Fibroblast of villous mesenchyme (primary cell): ENCODE results near the gene PLAAT5. TPM values are rescaled to one million over a fixed set of nuclear protein-coding genes. Genes with fewer than 3 reads are reported as not detected.
"Not testable (repeated sequence)": the region's sequence is repeated elsewhere in the genome, so short reads cannot be mapped to it uniquely, and the experiment has no call there.

ENCODE experiments used
- DNase-seq: peaks from one replicate; pipeline ENCODE4 v3.0.0-alpha.2; 2010; ENCODE audit warnings: low read depth
- H3K4me3 ChIP-seq: 2 replicates; pipeline ENCODE4 v1.5.1; 2011; ENCODE audit warnings: low read depth, mild to moderate bottlenecking, low read length
- CTCF ChIP-seq: IDR thresholded peaks from 2 replicates; pipeline ENCODE4 v1.5.1; 2012; ENCODE audit warnings: low read depth, mild to moderate bottlenecking, low read length; ENCODE audit not compliant: insufficient read depth
- total RNA-seq: library from RNA; depleted of rRNA; stranded (reverse); fragments of >200 nt; gene quantifications from 2 replicates; pipeline ENCODE4 v1.2.3, GENCODE V29; 2012

The PLAAT5 gene
- total RNA-seq, 1 donor = not detected

- TF ChIP-seq CTCF = no peak
- no peak for DNase-seq
These were observed 28.8 kb downstream of the PLAAT5 start for GRCh38 chr11:63462137-63462536.

GRCh38 chr11:63459586-63459985 is 31.4 kb downstream of the PLAAT5 start:
- no peak for DNase-seq
- H3K4me3 ChIP-seq = no peak overlapping the region
- no peak for TF ChIP-seq CTCF

More at GRCh38 chr11:63462137-63462536, 28.8 kb downstream of the PLAAT5 start:
- no peak overlapping the region for H3K4me3 ChIP-seq

GRCh38 chr11:63448646-63449045 is 42.3 kb downstream of the PLAAT5 start:
- no peak for DNase-seq
- TF ChIP-seq CTCF = no peak
- H3K4me3 ChIP-seq = no peak overlapping the region

- no peak for TF ChIP-seq CTCF
- no peak overlapping the region for H3K4me3 ChIP-seq
- peak; percentile 8 for DNase-seq
These were observed 45.2 kb downstream of the PLAAT5 start for GRCh38 chr11:63445720-63446119.

GRCh38 chr11:63445118-63445517 is 45.8 kb downstream of the PLAAT5 start:
- TF ChIP-seq CTCF = no peak
- DNase-seq = no peak
- no peak overlapping the region for H3K4me3 ChIP-seq

- no peak for TF ChIP-seq CTCF
- no peak for DNase-seq
- no peak overlapping the region for H3K4me3 ChIP-seq
These were observed 46.8 kb downstream of the PLAAT5 start for GRCh38 chr11:63444160-63444559.

GRCh38 chr11:63443714-63444113 is 47.3 kb downstream of the PLAAT5 start:
- TF ChIP-seq CTCF = no peak
- H3K4me3 ChIP-seq = no peak overlapping the region
- no peak for DNase-seq

- not testable (repeated sequence) for DNase-seq, H3K4me3 ChIP-seq
These were observed 55.1 kb downstream of the PLAAT5 start for GRCh38 chr11:63435831-63436230.

- not testable (repeated sequence) for DNase-seq, H3K4me3 ChIP-seq
These were observed 55.6 kb downstream of the PLAAT5 start for GRCh38 chr11:63435351-63435750.

- not testable (repeated sequence) for DNase-seq
These were observed 60.2 kb downstream of the PLAAT5 start for GRCh38 chr11:63430731-63431130.

More at GRCh38 chr11:63430731-63431130, 60.2 kb downstream of the PLAAT5 start:
- H3K4me3 ChIP-seq = not testable (repeated sequence)
